ENCODE data around the gene OPA3.

OPA3 gene

GRCh38 chr19:45554481-45554880, 30.1 kb downstream of the OPA3 start:
- Histone ChIP-seq H3K79me2 (ENCODE audit: insufficient read depth, low read length) (no peaks in the 10 kb centered on the region), H2AFZ (ENCODE audit: low read length) (no peak overlapping the region), H3K9ac (ENCODE audit: low read length) (no peak overlapping the region), H4K20me1 (ENCODE audit: insufficient read depth, low read length) (no peaks in the 10 kb centered on the region), H3K4me1 (ENCODE audit: insufficient read depth, low read length, severe bottlenecking) (peaks cover 5% of the 10 kb centered on the region), H3F3A (ENCODE audit: insufficient read depth, low read length) (no peaks in the 10 kb centered on the region), H3K9me2 (ENCODE audit: low read depth, low read length) (no peaks in the 10 kb centered on the region), H3K27ac (ENCODE audit: low read depth, low read length, poor library complexity, severe bottlenecking) (no peak overlapping the region), H3K36me3 (ENCODE audit: insufficient read depth, low read length) (peaks cover 6% of the 10 kb centered on the region; the same call in 1 of the 2 replicates), H3K4me2 (ENCODE audit: low read length) (no peak overlapping the region), H3K4me3 (ENCODE audit: low read depth, low read length, poor library complexity, severe bottlenecking) (no peak overlapping the region), H3K27me3 (ENCODE audit: insufficient read depth, low read length) (no peaks in the 10 kb centered on the region), H3K9me3 (ENCODE audit: low read length) (no peaks in the 10 kb centered on the region)
- TF ChIP-seq EZH2 (IDR thresholded peaks at IDR 0.05; ENCODE audit: borderline replicate concordance, low read length) (no peak), CTCF (IDR thresholded peaks at IDR 0.05; ENCODE audit: low read length) (no peak)

DNA sequence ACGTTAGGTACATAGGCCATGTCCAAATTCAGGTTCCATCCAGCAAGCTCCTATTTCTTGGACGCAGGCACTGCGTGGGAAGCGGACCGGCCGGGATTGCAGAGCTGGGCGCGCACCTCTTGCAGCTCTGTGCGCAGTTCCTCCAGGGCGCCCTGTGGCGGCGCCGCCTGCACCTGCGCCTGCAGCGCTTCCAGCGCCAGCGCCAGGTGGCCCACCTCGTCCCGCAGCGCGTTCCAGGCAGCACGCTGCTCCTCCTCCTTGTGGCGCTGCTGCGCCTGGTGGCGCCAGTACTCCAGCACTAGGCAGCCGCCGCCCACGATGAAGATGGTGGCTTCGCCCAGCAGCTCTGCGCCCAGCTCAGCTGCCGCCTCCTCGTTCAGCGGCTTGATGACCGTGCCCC, 31.1 kb downstream of the OPA3 start:
- no peaks in the 10 kb centered on the region for H3K79me2 ChIP-seq (ENCODE audit: insufficient read depth, low read length)
- no peak overlapping the region for H3K27ac ChIP-seq (ENCODE audit: low read depth, low read length, poor library complexity, severe bottlenecking)
- no peak overlapping the region for H3K9ac ChIP-seq (ENCODE audit: low read length)
- no peak overlapping the region for H3K4me2 ChIP-seq (ENCODE audit: low read length)
- 0 out of 2 replicates have a peak, but pooled peaks cover under 1% of the 10 kb centered on the region for H3F3A ChIP-seq (ENCODE audit: insufficient read depth, low read length)
- peaks cover 6% of the 10 kb centered on the region; the same call in 1 of the 2 replicates for H3K36me3 ChIP-seq (ENCODE audit: insufficient read depth, low read length)
- H3K4me1 ChIP-seq (ENCODE audit: insufficient read depth, low read length, severe bottlenecking), result peaks cover under 1% of the 10 kb centered on the region
- H4K20me1 ChIP-seq (ENCODE audit: insufficient read depth, low read length), result no peaks in the 10 kb centered on the region
- no peaks in the 10 kb centered on the region for H3K9me2 ChIP-seq (ENCODE audit: low read depth, low read length)
- no peak overlapping the region for H3K4me3 ChIP-seq (ENCODE audit: low read depth, low read length, poor library complexity, severe bottlenecking)
- H2AFZ ChIP-seq (ENCODE audit: low read length), result no peak overlapping the region
- TF ChIP-seq EZH2 (IDR thresholded peaks at IDR 0.05; ENCODE audit: borderline replicate concordance, low read length) (no peak), CTCF (IDR thresholded peaks at IDR 0.05; ENCODE audit: low read length) (no peak)
- H3K9me3 ChIP-seq (ENCODE audit: low read length), result no peaks in the 10 kb centered on the region
- no peaks in the 10 kb centered on the region for H3K27me3 ChIP-seq (ENCODE audit: insufficient read depth, low read length)

GRCh38 chr19:45547965-45548609, 36.5 kb downstream of the OPA3 start:
- Histone ChIP-seq H3K4me1 (ENCODE audit: insufficient read depth, low read length, severe bottlenecking) (peaks cover 40% of the 10 kb centered on the region), H3K36me3 (ENCODE audit: insufficient read depth, low read length) (peaks cover 4% of the 10 kb centered on the region; the same call in 1 of the 2 replicates), H2AFZ (ENCODE audit: low read length) (no peak overlapping the region), H3K9me3 (ENCODE audit: low read length) (no peaks in the 10 kb centered on the region), H4K20me1 (ENCODE audit: insufficient read depth, low read length) (no peaks in the 10 kb centered on the region), H3K79me2 (ENCODE audit: insufficient read depth, low read length) (no peaks in the 10 kb centered on the region), H3F3A (ENCODE audit: insufficient read depth, low read length) (0 out of 2 replicates have a peak, but pooled peaks cover 5% of the 10 kb centered on the region), H3K27ac (ENCODE audit: low read depth, low read length, poor library complexity, severe bottlenecking) (peak overlapping the region; percentile 90), H3K9me2 (ENCODE audit: low read depth, low read length) (no peaks in the 10 kb centered on the region), H3K4me3 (ENCODE audit: low read depth, low read length, poor library complexity, severe bottlenecking) (no peak overlapping the region), H3K27me3 (ENCODE audit: insufficient read depth, low read length) (no peaks in the 10 kb centered on the region), H3K9ac (ENCODE audit: low read length) (no peak overlapping the region), H3K4me2 (ENCODE audit: low read length) (no peak overlapping the region)
- no peak for TF ChIP-seq EZH2 (IDR thresholded peaks at IDR 0.05; ENCODE audit: borderline replicate concordance, low read length)
- TF ChIP-seq CTCF (IDR thresholded peaks at IDR 0.05; ENCODE audit: low read length), result no peak

Data from OCI-LY1 (cell line).